Stimulated activated naive B cell treated with anti-CD40 and anti-IgM and Interleukin-4, amounts not matched to agents 10 μg/mL and 1 μg/mL and 100 μg/mL, for 72 hours (primary cell): ENCODE results near the gene AQP9.

ENCODE experiments used
- ATAC-seq, 2 donors: fragments of 150-1000 bp; cut with Tn5 transposase; replicated peaks; 2 replicates each; pipeline ENCODE4 v1.10.0; 2021; ENCODE audit warnings: moderate library complexity in 1 of 2
- DNase-seq: peaks from one replicate; pipeline ENCODE4 v3.0.0; 2021
- H3K27ac Mint-ChIP-seq: one replicate; pipeline ENCODE4 v1.8.0; 2022; ENCODE audit warnings: mild to moderate bottlenecking, mixed read lengths
- H3K27me3 Mint-ChIP-seq, 2 donors: one replicate each; pipeline ENCODE4 v1.8.0; 2022; ENCODE audit warnings: mixed read lengths in 2 of 2
- H3K36me3 Mint-ChIP-seq, 2 donors: one replicate each; pipeline ENCODE4 v1.8.0; 2022; ENCODE audit warnings: mixed read lengths in 2 of 2, mild to moderate bottlenecking in 1 of 2
- H3K4me1 Mint-ChIP-seq, 2 donors: one replicate each; pipeline ENCODE4 v1.8.0; 2022; ENCODE audit warnings: mixed read lengths in 2 of 2, mild to moderate bottlenecking in 1 of 2
- H3K4me3 Mint-ChIP-seq, 2 donors: one replicate each; pipeline ENCODE4 v1.8.0; 2022; ENCODE audit warnings: mild to moderate bottlenecking in 2 of 2, mixed read lengths in 2 of 2, moderate library complexity in 1 of 2
- H3K9me3 Mint-ChIP-seq, 2 donors: one replicate each; pipeline ENCODE4 v1.8.0; 2022; ENCODE audit warnings: mixed read lengths in 2 of 2, mild to moderate bottlenecking in 1 of 2

The AQP9 gene

DNA sequence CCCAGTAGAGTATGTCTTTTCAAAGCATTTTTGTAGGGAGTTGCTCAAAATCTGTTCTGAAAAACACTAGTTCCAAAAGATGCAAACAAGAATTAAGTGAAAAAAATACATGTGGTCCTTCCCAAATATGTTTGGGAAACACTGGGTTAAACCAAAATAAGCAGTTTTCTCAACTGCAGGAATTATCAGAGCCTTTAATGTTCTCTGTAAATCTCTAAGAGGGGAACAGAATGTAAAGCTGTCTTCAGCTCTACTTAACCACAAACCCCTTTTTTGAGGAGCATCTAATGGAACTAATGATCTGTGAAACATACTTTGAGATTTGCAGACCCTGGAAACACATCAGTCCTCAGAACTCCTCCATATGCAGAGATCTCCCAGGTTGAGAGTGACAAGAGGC lies 9.9 kb downstream of the AQP9 start:
- DNase-seq = no peak
- H3K4me1 Mint-ChIP-seq = no peaks in the 10 kb centered on the region
- H3K36me3 Mint-ChIP-seq = no peaks in the 10 kb centered on the region
- H3K9me3 Mint-ChIP-seq = no peaks in the 10 kb centered on the region
- no peak overlapping the region for H3K4me3 Mint-ChIP-seq
- H3K27me3 Mint-ChIP-seq = peaks cover 0 to 8% of the 10 kb centered on the region in 2 donors
- no peak for ATAC-seq
- H3K27ac Mint-ChIP-seq = no peak overlapping the region

DNA sequence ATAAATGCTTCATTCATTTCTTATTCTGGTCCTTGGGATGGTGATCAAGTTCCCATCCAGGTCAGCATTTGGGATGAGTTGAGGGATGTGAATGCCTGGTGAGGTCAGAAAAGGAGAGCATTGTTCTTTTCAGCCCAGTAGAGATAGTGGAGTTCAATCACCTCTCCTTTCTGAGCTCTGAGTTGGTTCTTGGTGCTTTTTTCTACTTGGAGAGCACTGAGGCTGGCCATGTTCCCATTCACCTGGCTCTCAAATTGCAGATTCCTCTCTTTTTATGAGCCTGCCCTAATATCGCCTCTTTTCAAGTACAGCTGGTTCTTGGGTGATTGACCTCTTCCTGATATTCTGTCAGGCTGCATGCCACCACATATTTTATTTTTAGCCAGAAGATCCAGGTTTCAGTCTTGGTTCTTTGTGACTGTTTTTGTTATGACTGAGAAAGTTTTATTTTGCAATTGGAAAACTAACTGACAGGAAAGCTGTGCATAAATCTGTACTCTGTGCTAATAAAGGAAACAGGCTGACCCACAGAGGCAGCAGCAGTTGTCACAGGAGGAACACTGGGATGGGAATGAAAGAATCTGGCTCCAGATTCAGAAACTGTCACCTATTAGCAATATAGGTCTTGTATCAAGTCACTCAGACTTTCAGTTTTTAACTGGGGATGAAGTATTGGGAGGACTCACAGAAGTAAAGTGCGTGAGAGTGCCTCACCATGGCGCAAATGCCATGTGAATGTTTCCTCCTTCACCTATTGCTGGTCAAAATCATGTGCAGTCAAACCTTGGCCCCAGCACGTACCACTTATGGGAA lies 10.7 kb downstream of the AQP9 start:
- no peaks in the 10 kb centered on the region for H3K4me1 Mint-ChIP-seq
- no peak for DNase-seq
- no peaks in the 10 kb centered on the region for H3K9me3 Mint-ChIP-seq
- H3K36me3 Mint-ChIP-seq = no peaks in the 10 kb centered on the region
- no peak overlapping the region for H3K4me3 Mint-ChIP-seq
- ATAC-seq = no peak
- peaks cover 0 to 8% of the 10 kb centered on the region in 2 donors for H3K27me3 Mint-ChIP-seq
- no peak overlapping the region for H3K27ac Mint-ChIP-seq

DNA sequence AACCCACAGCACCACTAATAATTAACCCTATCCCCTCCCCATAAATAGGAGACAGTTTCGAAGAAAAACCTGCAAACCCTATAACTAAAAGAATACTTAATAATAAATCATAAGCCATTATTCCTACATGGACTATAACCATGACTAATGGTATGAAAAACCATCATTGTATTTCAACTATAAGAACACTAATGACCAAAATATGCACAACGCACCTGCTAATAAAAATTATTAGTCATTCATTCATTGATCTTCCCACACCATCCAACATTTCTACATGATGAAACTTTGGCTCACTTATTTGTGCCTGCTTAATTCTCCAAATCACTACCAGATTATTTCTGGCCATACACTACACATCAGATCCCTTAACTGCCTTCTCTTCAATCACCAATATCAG lies 16.6 kb downstream of the AQP9 start:
- H3K27ac Mint-ChIP-seq = no peak overlapping the region
- no peak overlapping the region for H3K4me3 Mint-ChIP-seq
- H3K36me3 Mint-ChIP-seq = no peaks in the 10 kb centered on the region
- no peak for ATAC-seq
- no peaks in the 10 kb centered on the region for H3K4me1 Mint-ChIP-seq
- H3K27me3 Mint-ChIP-seq = no peaks in the 10 kb centered on the region
- DNase-seq = no peak
- H3K9me3 Mint-ChIP-seq = no peaks in the 10 kb centered on the region

- H3K9me3 Mint-ChIP-seq = no peaks in the 10 kb centered on the region
Observed at GRCh38 chr15:58159827-58160386, 21.7 kb downstream of the AQP9 start.

DNA sequence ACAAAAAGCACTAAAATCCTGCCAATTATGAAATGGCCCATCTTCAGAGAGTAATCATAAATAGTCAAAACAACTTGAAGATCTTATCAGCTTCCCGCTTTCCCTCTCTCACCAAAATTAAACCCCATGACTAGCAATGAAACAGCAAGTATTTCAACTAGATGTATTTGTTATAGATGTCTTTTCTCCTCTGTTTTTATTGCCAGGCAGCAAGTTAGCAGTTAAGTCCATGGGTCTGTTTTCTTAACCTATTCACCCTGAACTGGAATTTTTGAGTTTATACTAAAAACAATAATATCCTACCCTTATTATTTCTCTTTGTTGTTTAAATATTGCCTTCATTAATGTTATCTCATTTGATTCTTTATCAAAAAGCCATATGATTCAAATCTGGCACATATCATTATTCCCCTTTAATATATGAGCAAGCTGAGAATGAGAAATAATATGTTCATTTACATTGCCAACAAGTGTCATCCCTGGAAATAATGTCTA lies 23.3 kb downstream of the AQP9 start:
- Mint-ChIP-seq H3K36me3 (no peaks in the 10 kb centered on the region), H3K4me1 (no peaks in the 10 kb centered on the region), H3K27me3 (peaks cover 18 to 38% of the 10 kb centered on the region in 2 donors), H3K4me3 (no peak overlapping the region), H3K27ac (no peak overlapping the region), H3K9me3 (no peaks in the 10 kb centered on the region)
- DNase-seq = no peak
- no peak for ATAC-seq

More at GRCh38 chr15:58159827-58160386, 21.7 kb downstream of the AQP9 start:
- Mint-ChIP-seq H3K36me3 (no peaks in the 10 kb centered on the region), H3K4me3 (no peak overlapping the region), H3K27ac (no peak overlapping the region), H3K27me3 (peaks cover 18 to 31% of the 10 kb centered on the region in 2 donors), H3K4me1 (no peaks in the 10 kb centered on the region)
- DNase-seq = no peak
- no peak for ATAC-seq

DNA sequence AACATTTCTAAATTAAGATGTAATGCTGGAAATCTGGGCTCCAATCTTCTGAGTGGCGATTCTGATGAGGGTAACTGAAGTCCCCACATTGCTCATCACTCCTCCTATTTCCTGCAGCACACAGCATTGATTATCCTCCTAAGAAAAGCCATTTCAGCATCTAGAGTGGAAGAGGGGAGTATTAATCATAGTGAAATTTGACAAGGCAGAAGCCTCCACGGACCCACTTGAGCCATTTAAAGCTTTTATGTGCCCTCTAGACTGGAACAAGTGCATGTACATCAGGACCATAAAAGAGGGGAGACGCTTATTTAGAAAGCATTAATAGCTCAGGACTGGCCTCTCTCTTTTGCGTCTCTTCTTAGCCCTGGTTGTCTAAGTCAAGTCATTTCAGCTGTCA lies 25.8 kb downstream of the AQP9 start:
- Mint-ChIP-seq H3K4me1 (peaks cover 0 to 2% of the 10 kb centered on the region in 2 donors), H3K27ac (no peak overlapping the region), H3K36me3 (no peaks in the 10 kb centered on the region), H3K27me3 (peaks cover 18 to 38% of the 10 kb centered on the region in 2 donors), H3K4me3 (no peak overlapping the region), H3K9me3 (no peaks in the 10 kb centered on the region)
- DNase-seq (no peak), ATAC-seq (no peak)

- H3K4me3 Mint-ChIP-seq = no peak overlapping the region
- peaks cover 0 to 2% of the 10 kb centered on the region in 2 donors for H3K4me1 Mint-ChIP-seq
- no peak overlapping the region for H3K27ac Mint-ChIP-seq
- peaks cover 19 to 38% of the 10 kb centered on the region in 2 donors for H3K27me3 Mint-ChIP-seq
- H3K9me3 Mint-ChIP-seq = no peaks in the 10 kb centered on the region
- ATAC-seq = no peak
- H3K36me3 Mint-ChIP-seq = no peaks in the 10 kb centered on the region
- no peak for DNase-seq
Observed at GRCh38 chr15:58164926-58165325, 26.7 kb downstream of the AQP9 start.

GRCh38 chr15:58165661-58166060 lies 27.5 kb downstream of the AQP9 start:
- Mint-ChIP-seq H3K27ac (no peak overlapping the region), H3K9me3 (no peaks in the 10 kb centered on the region), H3K36me3 (no peaks in the 10 kb centered on the region), H3K4me1 (peaks cover 0 to 2% of the 10 kb centered on the region in 2 donors), H3K4me3 (no peak overlapping the region), H3K27me3 (peaks cover 21 to 35% of the 10 kb centered on the region in 2 donors)
- ATAC-seq = no peak
- DNase-seq = no peak

DNA sequence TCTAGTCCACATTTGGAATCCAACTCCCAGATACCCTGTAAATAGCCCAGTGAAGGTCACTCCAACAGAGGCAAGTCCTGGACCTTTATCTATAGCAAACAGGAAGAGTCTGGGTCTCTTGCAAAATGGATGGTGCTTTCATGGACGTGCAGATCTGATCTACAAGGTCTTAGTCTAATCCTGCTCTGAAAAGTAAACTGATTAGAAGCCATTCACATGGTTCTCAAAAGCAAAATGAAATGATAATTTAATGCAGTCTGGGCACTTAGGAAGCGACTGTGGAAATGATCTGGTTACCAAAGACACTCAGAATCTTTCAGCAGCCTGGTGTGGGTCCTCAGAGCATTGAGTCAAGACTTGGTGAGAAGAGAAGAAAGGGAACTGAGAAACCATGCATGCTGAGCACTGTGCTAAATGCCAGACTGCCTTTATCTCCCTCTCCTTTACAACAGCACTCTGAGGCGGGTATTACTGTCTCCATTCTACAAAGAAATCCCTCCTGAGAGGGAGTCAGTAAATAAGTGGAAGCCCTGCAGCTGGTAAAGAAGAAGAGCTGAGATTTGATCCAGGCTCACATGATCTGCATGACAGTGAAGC lies 29.0 kb downstream of the AQP9 start:
- no peak overlapping the region for H3K4me3 Mint-ChIP-seq
- H3K36me3 Mint-ChIP-seq = no peaks in the 10 kb centered on the region
- no peaks in the 10 kb centered on the region for H3K9me3 Mint-ChIP-seq
- DNase-seq (no peak), ATAC-seq (peak; percentile 94 to 96)
- H3K27me3 Mint-ChIP-seq = peaks cover 21 to 29% of the 10 kb centered on the region in 2 donors
- no peak overlapping the region for H3K27ac Mint-ChIP-seq
- peaks cover 0 to 2% of the 10 kb centered on the region in 2 donors for H3K4me1 Mint-ChIP-seq

- Mint-ChIP-seq H3K27me3 (peaks cover 17 to 18% of the 10 kb centered on the region in 2 donors), H3K9me3 (no peaks in the 10 kb centered on the region), H3K4me1 (peaks cover 0 to 2% of the 10 kb centered on the region in 2 donors), H3K27ac (no peak overlapping the region), H3K4me3 (no peak overlapping the region), H3K36me3 (no peaks in the 10 kb centered on the region)
- DNase-seq (no peak), ATAC-seq (no peak)
Observed at GRCh38 chr15:58169934-58170333, 31.8 kb downstream of the AQP9 start.

GRCh38 chr15:58171476-58172061 lies 33.4 kb downstream of the AQP9 start:
- ATAC-seq (no peak), DNase-seq (no peak)
- Mint-ChIP-seq H3K4me1 (peaks cover 0 to 2% of the 10 kb centered on the region in 2 donors), H3K4me3 (no peak overlapping the region), H3K27ac (no peak overlapping the region), H3K9me3 (no peaks in the 10 kb centered on the region), H3K36me3 (no peaks in the 10 kb centered on the region), H3K27me3 (peaks cover 16 to 18% of the 10 kb centered on the region in 2 donors)

GRCh38 chr15:58174709-58175108 lies 36.5 kb downstream of the AQP9 start:
- H3K27ac Mint-ChIP-seq = no peak overlapping the region
- peaks cover 21 to 23% of the 10 kb centered on the region in 2 donors for H3K27me3 Mint-ChIP-seq
- H3K36me3 Mint-ChIP-seq = no peaks in the 10 kb centered on the region
- DNase-seq = no peak
- H3K9me3 Mint-ChIP-seq = no peaks in the 10 kb centered on the region
- H3K4me1 Mint-ChIP-seq = no peaks in the 10 kb centered on the region
- no peak overlapping the region for H3K4me3 Mint-ChIP-seq
- no peak for ATAC-seq

DNA sequence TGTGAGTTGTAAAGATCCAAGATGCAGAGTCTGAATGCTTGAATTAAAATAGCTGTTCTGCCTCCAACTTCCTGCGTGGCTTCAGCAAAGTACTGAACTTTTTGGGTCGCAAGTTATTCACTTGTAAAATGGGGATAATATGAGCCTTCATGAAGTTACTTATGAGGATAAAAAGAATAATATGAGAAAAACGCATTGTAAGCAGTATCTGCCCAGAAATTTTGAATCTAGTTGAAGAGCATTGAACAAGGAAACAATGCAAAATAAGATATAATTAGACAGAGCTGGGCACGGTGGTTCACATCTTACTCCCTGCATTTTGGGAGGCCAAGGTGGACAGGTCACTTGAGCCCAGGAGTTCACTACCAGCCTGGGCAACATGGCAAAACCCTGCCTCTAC lies 37.8 kb downstream of the AQP9 start:
- DNase-seq (no peak), ATAC-seq (no peak)
- H3K9me3 Mint-ChIP-seq = no peaks in the 10 kb centered on the region
- H3K4me3 Mint-ChIP-seq = no peak overlapping the region
- no peaks in the 10 kb centered on the region for H3K4me1 Mint-ChIP-seq
- peaks cover 20 to 29% of the 10 kb centered on the region in 2 donors for H3K27me3 Mint-ChIP-seq
- H3K27ac Mint-ChIP-seq = no peak overlapping the region
- H3K36me3 Mint-ChIP-seq = no peaks in the 10 kb centered on the region

GRCh38 chr15:58178668-58179067 lies 40.5 kb downstream of the AQP9 start:
- no peak overlapping the region for H3K27ac Mint-ChIP-seq
- H3K27me3 Mint-ChIP-seq = peaks cover 20 to 36% of the 10 kb centered on the region in 2 donors
- no peaks in the 10 kb centered on the region for H3K9me3 Mint-ChIP-seq
- DNase-seq (no peak), ATAC-seq (no peak)
- no peak overlapping the region for H3K4me3 Mint-ChIP-seq
- H3K36me3 Mint-ChIP-seq = no peaks in the 10 kb centered on the region
- no peaks in the 10 kb centered on the region for H3K4me1 Mint-ChIP-seq
